GM19372 (cell line): Measurements from ENCODE around the gene ACACB.

Experiments used
- ATAC-seq: cut with Tn5 transposase; IDR thresholded peaks from one replicate; pipeline ENCODE4 v1.9.1; 2021; ENCODE audit warnings: mild to moderate bottlenecking, low read depth, moderate library complexity; ENCODE audit not compliant: unreplicated experiment

Gene ACACB

GRCh38 chr12:109202770-109203169 lies 86.4 kb downstream of the ACACB start:
- ATAC-seq = no peak

- ATAC-seq = no peak
These were observed 87.1 kb downstream of the ACACB start for GRCh38 chr12:109203480-109203879.

- ATAC-seq = no peak
These were observed 92.7 kb downstream of the ACACB start for GRCh38 chr12:109209082-109209481.

DNA sequence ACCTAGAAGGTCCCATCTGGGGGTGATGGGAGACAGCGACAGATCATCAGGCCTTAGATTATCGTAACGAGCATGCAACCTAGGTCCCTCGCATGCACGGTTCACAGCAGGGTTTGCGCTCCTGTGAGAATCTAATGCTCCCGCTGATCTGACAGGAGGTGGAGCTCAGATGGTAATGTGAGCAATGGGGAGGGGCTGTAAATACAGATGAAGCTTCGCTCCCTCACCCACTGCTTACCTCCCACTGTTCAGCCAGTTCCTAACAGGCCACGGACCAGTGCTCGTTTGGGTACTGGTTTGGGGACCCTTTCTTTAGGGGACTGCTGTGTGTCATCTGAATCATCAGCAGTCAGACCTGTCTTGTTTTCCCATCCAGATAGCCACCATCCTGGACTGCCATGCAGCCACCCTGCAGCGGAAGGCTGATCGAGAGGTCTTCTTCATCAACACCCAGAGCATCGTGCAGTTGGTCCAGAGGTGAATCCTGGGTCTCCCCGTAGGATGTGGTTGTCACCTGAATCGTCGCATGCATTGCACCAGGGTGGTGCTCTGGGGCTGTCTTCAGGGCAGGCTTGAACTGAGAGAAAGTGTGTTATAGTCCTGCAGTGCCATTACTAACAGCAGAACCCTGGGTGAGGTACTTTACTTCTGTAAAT lies 96.2 kb downstream of the ACACB start:
- ATAC-seq = no peak

GRCh38 chr12:109214131-109214530 lies 97.7 kb downstream of the ACACB start:
- ATAC-seq = no peak

- ATAC-seq = no peak
These were observed 102.6 kb downstream of the ACACB start for GRCh38 chr12:109218996-109219395.

GRCh38 chr12:109219938-109220337 lies 103.6 kb downstream of the ACACB start:
- ATAC-seq = no peak

DNA sequence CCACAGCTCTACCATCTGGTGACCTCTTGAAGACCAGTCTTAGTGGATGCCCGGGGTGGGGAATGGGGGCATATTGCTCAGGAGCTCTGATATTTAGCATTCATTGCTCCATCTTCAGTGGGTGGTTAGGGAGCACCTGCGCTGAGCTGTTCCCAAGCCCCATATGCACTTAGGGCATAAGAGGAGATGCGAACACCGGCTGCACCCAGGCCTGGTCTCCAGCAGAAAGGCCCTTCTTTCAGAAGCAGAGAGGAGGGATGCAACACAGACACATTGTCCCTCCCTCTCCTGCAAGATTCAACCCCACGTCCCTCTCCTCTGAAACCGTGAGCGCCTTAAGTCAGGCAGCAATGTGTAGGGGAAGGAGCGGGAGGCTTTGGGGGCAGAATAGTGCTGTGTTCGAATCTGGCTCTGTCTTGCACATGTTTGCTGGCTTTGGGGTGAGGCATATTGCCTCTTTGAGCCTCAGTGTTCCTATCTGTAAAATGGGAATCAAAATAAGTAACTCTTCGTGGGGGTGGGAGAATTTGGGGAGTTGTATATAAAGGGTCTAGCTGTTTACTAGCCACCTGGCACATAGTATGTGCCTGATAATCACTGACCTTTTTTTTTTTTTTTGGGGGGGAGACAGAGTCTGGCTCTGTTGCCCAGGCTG lies 105.0 kb downstream of the ACACB start:
- ATAC-seq = no peak

- no peak for ATAC-seq
These were observed 105.7 kb downstream of the ACACB start for GRCh38 chr12:109222062-109222461.

DNA sequence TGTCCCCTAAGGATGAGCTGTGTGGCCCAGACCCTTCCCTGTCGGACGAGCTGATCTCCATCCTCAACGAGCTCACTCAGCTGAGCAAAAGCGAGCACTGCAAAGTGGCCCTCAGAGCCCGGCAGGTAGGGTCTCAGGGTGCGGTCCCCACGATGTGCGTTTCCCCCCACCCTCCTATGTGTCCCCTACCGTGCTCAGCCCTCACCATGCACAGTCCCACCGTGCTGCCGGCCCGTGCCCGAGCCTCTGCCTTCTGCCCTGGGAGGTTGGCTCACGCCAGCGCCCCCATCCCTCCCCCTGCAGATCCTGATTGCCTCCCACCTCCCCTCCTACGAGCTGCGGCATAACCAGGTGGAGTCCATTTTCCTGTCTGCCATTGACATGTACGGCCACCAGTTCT lies 106.1 kb downstream of the ACACB start:
- no peak for ATAC-seq

GRCh38 chr12:109223211-109223610 lies 106.8 kb downstream of the ACACB start:
- ATAC-seq = no peak

GRCh38 chr12:109223868-109224267 lies 107.5 kb downstream of the ACACB start:
- no peak for ATAC-seq

DNA sequence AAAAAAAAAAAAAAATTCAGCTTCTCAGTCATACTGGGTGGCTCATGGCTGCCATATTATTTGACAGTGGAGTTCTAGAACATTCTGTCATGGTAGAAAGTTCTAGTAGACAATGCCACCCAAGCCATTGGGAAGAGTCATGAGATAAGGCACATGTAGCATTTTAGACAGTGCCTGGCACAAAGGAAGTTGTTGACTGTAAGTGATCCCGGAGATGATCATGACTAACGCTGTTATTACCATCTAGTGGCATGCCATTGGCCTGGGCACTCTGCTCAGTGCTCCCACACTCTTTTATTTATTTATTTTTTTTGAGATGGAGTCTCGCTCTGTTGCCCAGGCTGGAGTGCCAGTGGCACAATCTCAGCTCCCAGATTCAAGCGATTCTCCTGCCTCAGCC lies 112.3 kb downstream of the ACACB start:
- no peak for ATAC-seq

DNA sequence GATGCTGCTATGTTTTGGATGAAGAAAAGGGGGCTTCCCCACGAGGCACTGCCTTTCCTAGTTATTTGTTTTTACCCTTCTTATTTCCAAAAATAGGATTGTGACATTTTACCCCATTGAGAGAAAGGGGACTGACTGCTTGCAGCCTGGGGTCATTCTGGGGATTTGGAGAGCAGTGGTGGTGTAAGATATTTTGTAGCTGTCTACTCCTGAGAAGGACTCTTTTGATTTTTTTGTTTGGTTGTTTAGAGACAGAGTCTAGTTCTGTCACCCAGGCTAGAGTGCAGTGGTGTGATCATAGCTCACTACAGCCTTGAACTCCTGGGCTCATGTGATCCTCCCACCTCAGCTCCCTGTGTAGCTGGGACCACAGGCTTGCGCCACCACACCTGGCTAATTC lies 113.8 kb downstream of the ACACB start:
- ATAC-seq = no peak

DNA sequence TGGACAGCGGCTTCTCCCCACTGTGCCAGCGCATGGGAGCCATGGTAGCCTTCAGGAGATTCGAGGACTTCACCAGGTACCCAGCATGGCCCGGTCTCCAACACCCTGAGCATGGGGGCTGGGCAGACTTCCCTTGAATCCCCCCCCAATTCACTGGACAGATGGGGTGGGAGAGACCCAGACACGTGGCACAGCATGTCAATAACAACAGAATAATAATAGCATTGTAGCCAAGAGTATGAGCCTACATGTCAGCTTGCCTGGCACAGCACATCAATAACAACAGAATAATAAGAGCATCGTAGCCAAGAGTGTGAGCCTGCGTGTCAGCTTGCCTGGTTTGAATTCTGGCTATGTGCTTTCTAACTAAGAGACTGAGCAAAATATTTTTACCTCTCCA lies 116.3 kb downstream of the ACACB start:
- ATAC-seq = no peak

- no peak for ATAC-seq
These were observed 117.6 kb downstream of the ACACB start for GRCh38 chr12:109234012-109234411.

DNA sequence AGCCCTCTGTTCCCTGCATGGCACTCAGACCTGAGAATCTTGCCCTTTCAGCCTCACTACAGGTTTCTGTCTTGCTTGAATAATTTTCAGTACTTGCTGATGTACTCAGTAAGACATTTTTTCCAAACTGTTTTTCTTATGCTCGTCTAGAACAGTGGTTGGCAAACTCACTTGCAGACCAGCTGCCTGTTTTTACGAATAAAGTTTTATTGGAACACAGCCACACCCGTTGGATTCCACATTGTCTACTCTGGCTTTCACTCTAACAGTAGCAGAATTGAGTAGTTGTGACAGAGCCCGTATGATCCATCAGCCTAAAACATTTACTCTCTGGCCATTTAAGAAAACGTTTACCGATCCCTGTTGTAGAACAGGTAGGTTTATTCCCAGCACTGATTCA lies 119.9 kb downstream of the ACACB start:
- no peak for ATAC-seq

DNA sequence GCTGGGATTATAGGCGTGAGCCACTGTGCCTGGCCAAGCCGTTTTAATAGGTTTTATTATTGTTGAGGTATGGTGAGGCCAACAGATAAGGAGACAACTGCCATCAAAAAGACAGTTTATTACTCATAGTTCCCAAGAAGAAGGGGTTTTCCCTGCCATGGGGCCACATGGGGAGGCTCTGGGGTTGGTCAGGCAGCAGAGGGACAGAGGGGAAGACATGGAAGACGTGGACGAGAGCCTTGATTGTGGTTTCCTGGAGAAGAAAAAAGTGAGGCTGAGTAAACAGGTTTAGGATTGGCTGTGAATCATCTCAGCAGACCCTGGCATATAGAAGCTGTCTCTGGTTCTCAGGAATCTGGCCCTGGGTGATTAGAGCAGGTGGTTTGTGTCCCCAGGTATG lies 122.8 kb downstream of the ACACB start:
- ATAC-seq = no peak

DNA sequence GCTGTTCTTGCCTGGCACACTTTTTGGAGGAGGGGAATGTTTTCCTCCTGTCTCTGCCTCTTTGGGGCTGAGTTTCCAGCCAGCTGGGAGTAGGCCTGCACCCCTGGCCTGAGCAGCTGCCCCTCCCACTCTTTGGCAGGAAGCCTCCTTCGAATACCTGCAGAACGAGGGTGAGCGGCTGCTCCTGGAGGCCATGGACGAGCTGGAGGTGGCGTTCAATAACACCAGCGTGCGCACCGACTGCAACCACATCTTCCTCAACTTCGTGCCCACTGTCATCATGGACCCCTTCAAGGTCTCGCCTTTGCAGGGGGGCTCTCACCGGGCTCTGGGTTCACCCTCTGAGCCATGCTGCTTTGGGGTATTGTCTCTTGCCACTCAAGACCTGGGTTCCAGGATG lies 123.3 kb downstream of the ACACB start:
- ATAC-seq = no peak

GRCh38 chr12:109240365-109240764 lies 124.0 kb downstream of the ACACB start:
- no peak for ATAC-seq

DNA sequence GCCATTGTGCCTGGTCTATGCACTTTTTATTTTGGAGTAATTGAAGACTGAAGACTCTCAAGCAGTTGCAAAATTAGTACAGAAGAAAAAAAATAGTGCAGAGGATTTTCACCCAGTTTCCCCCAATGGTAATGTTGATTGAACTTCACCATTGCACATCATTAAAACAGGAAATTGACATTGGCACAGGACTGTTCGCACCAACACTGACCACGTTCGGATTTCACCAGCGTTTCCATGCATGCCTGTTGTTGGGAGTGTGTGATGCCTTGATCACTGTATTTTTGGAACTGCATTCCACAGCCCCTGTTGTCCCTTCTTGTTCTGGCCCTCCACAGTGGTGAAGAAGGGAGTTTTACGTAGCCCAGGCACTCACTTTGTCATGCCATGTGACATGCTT lies 125.5 kb downstream of the ACACB start:
- ATAC-seq = no peak

DNA sequence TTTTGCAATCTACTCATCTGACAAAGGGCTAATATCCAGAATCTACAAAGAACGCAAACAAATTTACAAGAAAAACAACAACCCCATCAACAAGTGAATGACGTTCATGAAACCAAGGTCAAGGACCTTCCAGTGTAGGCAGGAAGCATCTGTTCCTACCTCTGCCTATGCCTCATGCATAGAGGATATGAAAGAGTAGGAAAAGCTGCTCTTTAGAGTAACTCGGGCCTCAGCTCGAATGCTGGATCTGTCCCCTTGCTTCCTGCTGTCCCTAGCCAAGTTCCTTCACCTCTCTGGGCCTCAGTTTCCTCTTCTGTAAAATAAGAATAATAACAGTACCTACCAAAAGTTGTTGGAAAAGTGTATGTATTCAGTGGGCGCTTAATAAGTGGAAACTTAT lies 127.7 kb downstream of the ACACB start:
- no peak for ATAC-seq

GRCh38 chr12:109246221-109246620 lies 129.8 kb downstream of the ACACB start:
- ATAC-seq = no peak
